A673 (cell line): Measurements from ENCODE around the gene CASD1.

Source experiments
- CTCF ChIP-seq: fragments of 300-800, 200-600 bp; sonication (generic); conservative IDR thresholded peaks from 2 replicates; pipeline ENCODE4 v1.5.1; 2017; ENCODE audit warnings: low read depth, mild to moderate bottlenecking, antibody characterized with exemption, low read length, moderate library complexity, mixed read lengths
- EZH2 ChIP-seq: fragments of 200-600 bp; sonication (generic); IDR thresholded peaks from 2 replicates; pipeline ENCODE4 v1.6.1; 2017; ENCODE audit warnings: borderline replicate concordance, low read depth, mild to moderate bottlenecking, mixed read lengths, antibody characterized with exemption, low read length; ENCODE audit not compliant: poor library complexity, severe bottlenecking

GRCh38 chr7:94507962-94508361 lies 1.6 kb upstream of the CASD1 start:
- TF ChIP-seq EZH2 (no peak), CTCF (no peak)
